HCT116 (cell line): Measurements from ENCODE around the gene AP4S1. TPM values are rescaled to one million over a fixed set of nuclear protein-coding genes. Genes with fewer than 3 reads are reported as not detected.

Experiments used
- ATAC-seq: fragments of 200-7000 bp; cut with Tn5 transposase; 2 replicates; pipeline ENCODE4 v1.9.1; 2020; ENCODE audit warnings: mild to moderate bottlenecking, moderate library complexity
- BruUV-seq: library from RNA; stranded (reverse); fragments of 400-500 nt; replicated peaks from 2 replicates; lab custom pipeline; 2021; lab: Mats Ljungman, UMichigan
- CTCF ChIA-PET: fragments of 300-600 bp; sonication (Branson Sonifier 250); formaldehyde crosslinking; loops from one replicate; lab custom pipeline; 2021; ENCODE audit warnings: antibody characterized with exemption; lab: Charles Lee
- POLR2A ChIA-PET: fragments of 300-600, 350-600 bp; sonication (Branson Sonifier 250); formaldehyde crosslinking; loops from one replicate; lab custom pipeline; 2021; ENCODE audit warnings: antibody characterized with exemption; lab: Charles Lee
- RAD21 ChIA-PET, 2 experiments: fragments of 300-600 bp; sonication (Branson Sonifier 250); formaldehyde crosslinking; loops; one replicate each; lab custom pipeline; 2023; ENCODE audit warnings: low total read pairs in 2 of 2; ENCODE audit not compliant: uncharacterized antibody in 2 of 2, unreplicated experiment in 2 of 2, low non-redundant PET in 1 of 2; lab: Charles Lee
- DNase-seq: peaks from one replicate; pipeline ENCODE4 v3.0.0-alpha.2; 2010; ENCODE audit warnings: low read depth, low spot score
- H2AFZ ChIP-seq: fragments of 200-600 bp; shearing (Covaris generic), sonication (generic); 2 replicates; pipeline ENCODE4 v1.6.1; 2017; ENCODE audit warnings: low read depth, mixed run types, mixed read lengths, antibody characterized with exemption, low read length; ENCODE audit not compliant: poor library complexity, severe bottlenecking
- H3K27ac ChIP-seq: 2 replicates; pipeline ENCODE4 v1.5.1; 2012; ENCODE audit warnings: low read depth, low read length
- H3K27me3 ChIP-seq: fragments of 200-600 bp; sonication (generic); 2 replicates; pipeline ENCODE4 v1.6.1; 2016; ENCODE audit warnings: mixed run types, low read length, mixed read lengths; ENCODE audit not compliant: insufficient read depth
- H3K36me3 ChIP-seq, 2 experiments: fragments of 200-500 bp in 1 of 2; fragments of 200-600 bp in 1 of 2; sonication (Bioruptor generic) in 1 of 2; sonication (generic) in 1 of 2; 2 replicates each; pipeline versions ENCODE4 v1.5.1 to v1.6.1; 2014 to 2016; ENCODE audit warnings: low read length in 2 of 2, inconsistent platforms in 1 of 2, mixed read lengths in 1 of 2, mixed run types in 1 of 2; ENCODE audit not compliant: insufficient read depth in 2 of 2, control insufficient read depth in 1 of 2
- H3K4me1 ChIP-seq, 2 experiments: fragments of 200-600 bp in 1 of 2; sonication (generic) in 1 of 2; 2 replicates each; pipeline versions ENCODE4 v1.5.1 to v1.6.1; 2012 to 2017; ENCODE audit warnings: low read length in 2 of 2, inconsistent platforms in 1 of 2, mild to moderate bottlenecking in 1 of 2, mixed read lengths in 1 of 2, mixed run types in 1 of 2, moderate library complexity in 1 of 2; ENCODE audit not compliant: insufficient read depth in 2 of 2, control insufficient read depth in 1 of 2
- H3K4me2 ChIP-seq: fragments of 200-600 bp; sonication (generic); 2 replicates; pipeline ENCODE4 v1.6.1; 2017; ENCODE audit warnings: mixed run types, low read length, mixed read lengths
- H3K4me3 ChIP-seq, 2 experiments: fragments of 200-600 bp in 1 of 2; sonication (generic) in 1 of 2; replicated peaks in 1 of 2; 2 replicates each; pipeline ENCODE4 v1.5.1; 2011 to 2016; ENCODE audit warnings: low read length in 2 of 2, control low read depth in 1 of 2, low read depth in 1 of 2, mild to moderate bottlenecking in 1 of 2, mixed read lengths in 1 of 2, mixed run types in 1 of 2
- H3K79me2 ChIP-seq: fragments of 200-600 bp; sonication (generic); 2 replicates; pipeline ENCODE4 v1.6.1; 2017; ENCODE audit warnings: mild to moderate bottlenecking, mixed run types, low read length, moderate library complexity, mixed read lengths; ENCODE audit not compliant: insufficient read depth
- H3K9ac ChIP-seq: fragments of 200-600 bp; sonication (generic); 2 replicates; pipeline ENCODE4 v1.6.1; 2016; ENCODE audit warnings: low read length, mixed read lengths
- H3K9me2 ChIP-seq: fragments of 200-600 bp; sonication (generic), shearing (Covaris generic); 2 replicates; pipeline ENCODE4 v1.6.1; 2017; ENCODE audit warnings: mixed run types, mild to moderate bottlenecking, moderate library complexity; ENCODE audit not compliant: insufficient read depth
- H3K9me3 ChIP-seq, 2 experiments: fragments of 200-500 bp in 1 of 2; fragments of 200-600 bp in 1 of 2; sonication (Bioruptor generic) in 1 of 2; sonication (generic) in 1 of 2; 2 replicates each; pipeline ENCODE4 v1.6.1; 2014 to 2017; ENCODE audit warnings: low read length in 2 of 2, mixed read lengths in 2 of 2, inconsistent platforms in 1 of 2, low read depth in 1 of 2, mild to moderate bottlenecking in 1 of 2, mixed run types in 1 of 2, moderate library complexity in 1 of 2; ENCODE audit not compliant: control insufficient read depth in 1 of 2, insufficient read depth in 1 of 2
- H4K20me1 ChIP-seq: fragments of 200-600 bp; sonication (generic), shearing (Covaris generic); 2 replicates; pipeline ENCODE4 v1.6.1; 2017; ENCODE audit warnings: mixed run types, mild to moderate bottlenecking, moderate library complexity; ENCODE audit not compliant: insufficient read depth
- CEBPB ChIP-seq: IDR thresholded peaks from 2 replicates; pipeline ENCODE4 v1.6.1; 2012; ENCODE audit warnings: low read depth
- CTCF ChIP-seq, 3 experiments: fragments of 200-600 bp in 1 of 3; sonication (generic) in 1 of 3; IDR thresholded peaks in 2 of 3; conservative IDR thresholded peaks in 1 of 3; 2 replicates each; pipeline ENCODE4 v1.5.1; 2012 to 2017; ENCODE audit warnings: low read depth in 2 of 3, low read length in 2 of 3, antibody characterized with exemption in 1 of 3, borderline replicate concordance in 1 of 3, control low read depth in 1 of 3, mild to moderate bottlenecking in 1 of 3, mixed read lengths in 1 of 3, mixed run types in 1 of 3, moderate library complexity in 1 of 3; ENCODE audit not compliant: insufficient read depth in 1 of 3
- EGR1 ChIP-seq: IDR thresholded peaks from 2 replicates; pipeline ENCODE4 v1.6.1; 2012; ENCODE audit warnings: low read depth
- EZH2phosphoT487 ChIP-seq: fragments of 200-600 bp; IDR thresholded peaks from 2 replicates; pipeline ENCODE4 v1.6.1; 2018; ENCODE audit warnings: antibody characterized with exemption, borderline replicate concordance
- FOSL1 ChIP-seq: IDR thresholded peaks from 2 replicates; pipeline ENCODE4 v1.6.1; 2012; ENCODE audit warnings: low read depth
- POLR2AphosphoS5 ChIP-seq: IDR thresholded peaks from 2 replicates; pipeline ENCODE4 v1.6.1; 2011; ENCODE audit warnings: mild to moderate bottlenecking, low read depth, low read length, moderate library complexity
- SP1 ChIP-seq: IDR thresholded peaks from 2 replicates; pipeline ENCODE4 v1.6.1; 2012; ENCODE audit warnings: low read depth
- TCF7L2 ChIP-seq: IDR thresholded peaks from 2 replicates; pipeline ENCODE4 v1.7.0; 2011; ENCODE audit warnings: borderline replicate concordance, inconsistent platforms; ENCODE audit not compliant: insufficient read depth, insufficient read length; ENCODE audit errors: extremely low read depth
- ZBTB33 ChIP-seq: IDR thresholded peaks from 2 replicates; pipeline ENCODE4 v1.6.1; 2011; ENCODE audit warnings: mild to moderate bottlenecking, low read length, moderate library complexity; ENCODE audit not compliant: insufficient replicate concordance; ENCODE audit errors: extremely low read depth
- intact Hi-C: fragments of 100-400 bp; cut with micrococcal nuclease; formaldehyde crosslinking; loops from 2 replicates; pipeline ENCODE4 v1.10.0; 2022
- total RNA-seq: library from RNA; stranded (reverse); gene quantifications from one replicate; pipeline ENCODE4 v1.2.1, GENCODE V29; 2021; ENCODE audit not compliant: unreplicated experiment

The AP4S1 gene
- total RNA-seq, 1 experiment from 2014 or later = 5.0 TPM

GRCh38 chr14:31122098-31122611, 96.7 kb downstream of the AP4S1 start:
- Histone ChIP-seq H3K36me3 (peaks cover 42 to 48% of the 10 kb centered on the region in 2 experiments), H3K9me3 (no peaks in the 10 kb centered on the region), H3K4me1 (no peaks in the 10 kb centered on the region), H3K4me3 (no peak overlapping the region), H3K9me2 (no peaks in the 10 kb centered on the region), H3K4me2 (no peak overlapping the region), H3K27me3 (no peaks in the 10 kb centered on the region), H3K9ac (no peak overlapping the region), H3K27ac (no peak overlapping the region), H4K20me1 (no peaks in the 10 kb centered on the region), H2AFZ (no peak overlapping the region), H3K79me2 (peaks cover 9% of the 10 kb centered on the region; the same call in 1 of the 2 replicates)
- DNase-seq (no peak), ATAC-seq (no peak)
- TSS peak; percentile 33 for BruUV-seq
- intact Hi-C loops = no loop called here
- RAD21 ChIA-PET = no interaction called here
- TF ChIP-seq CEBPB = no peak
- TF ChIP-seq EZH2phosphoT487 = no peak
- TF ChIP-seq POLR2AphosphoS5 = no peak
- TF ChIP-seq CTCF (IDR thresholded peaks at IDR 0.05 in 2 of 3, conservative IDR thresholded peaks at IDR 0.05 in 1 of 3; ENCODE audit: borderline replicate concordance in 1 of 3, insufficient read depth in 1 of 3, low read depth in 2 of 3, low read length in 2 of 3) = no peak
- no peak for TF ChIP-seq TCF7L2
- no peak for TF ChIP-seq SP1
- TF ChIP-seq EGR1 = no peak
- no peak for TF ChIP-seq FOSL1
- no peak for TF ChIP-seq ZBTB33
- POLR2A ChIA-PET = no interaction called here
- CTCF ChIA-PET = no interaction called here
